ENCODE results near the gene IFNG-AS1.

- TF ChIP-seq POLR2A (IDR thresholded peaks at IDR 0.05) (no peak), CTCF (IDR thresholded peaks at IDR 0.05) (no peak)
Observed at GRCh38 chr12:67958187-67958586, 31.1 kb upstream of the IFNG-AS1 start.
